HCT116 (cell line): ENCODE data around the gene SCN4A. TPM values are rescaled to one million over a fixed set of nuclear protein-coding genes. Genes with fewer than 3 reads are reported as not detected.

Experiments used
- ATAC-seq: fragments of 200-7000 bp; cut with Tn5 transposase; 2 replicates; pipeline ENCODE4 v1.9.1; 2020; ENCODE audit warnings: mild to moderate bottlenecking, moderate library complexity
- BruUV-seq: library from RNA; stranded (reverse); fragments of 400-500 nt; replicated peaks from 2 replicates; lab custom pipeline; 2021; lab: Mats Ljungman, UMichigan
- CTCF ChIA-PET: fragments of 300-600 bp; sonication (Branson Sonifier 250); formaldehyde crosslinking; loops from one replicate; lab custom pipeline; 2021; ENCODE audit warnings: antibody characterized with exemption; lab: Charles Lee
- POLR2A ChIA-PET: fragments of 300-600, 350-600 bp; sonication (Branson Sonifier 250); formaldehyde crosslinking; loops from one replicate; lab custom pipeline; 2021; ENCODE audit warnings: antibody characterized with exemption; lab: Charles Lee
- RAD21 ChIA-PET, 2 experiments: fragments of 300-600 bp; sonication (Branson Sonifier 250); formaldehyde crosslinking; loops; one replicate each; lab custom pipeline; 2023; ENCODE audit warnings: low total read pairs in 2 of 2; ENCODE audit not compliant: uncharacterized antibody in 2 of 2, unreplicated experiment in 2 of 2, low non-redundant PET in 1 of 2; lab: Charles Lee
- DNase-seq: peaks from one replicate; pipeline ENCODE4 v3.0.0-alpha.2; 2010; ENCODE audit warnings: low read depth, low spot score
- H2AFZ ChIP-seq: fragments of 200-600 bp; shearing (Covaris generic), sonication (generic); 2 replicates; pipeline ENCODE4 v1.6.1; 2017; ENCODE audit warnings: low read depth, mixed run types, mixed read lengths, antibody characterized with exemption, low read length; ENCODE audit not compliant: poor library complexity, severe bottlenecking
- H3K27ac ChIP-seq: 2 replicates; pipeline ENCODE4 v1.5.1; 2012; ENCODE audit warnings: low read depth, low read length
- H3K27me3 ChIP-seq: fragments of 200-600 bp; sonication (generic); 2 replicates; pipeline ENCODE4 v1.6.1; 2016; ENCODE audit warnings: mixed run types, low read length, mixed read lengths; ENCODE audit not compliant: insufficient read depth
- H3K36me3 ChIP-seq, 2 experiments: fragments of 200-500 bp in 1 of 2; fragments of 200-600 bp in 1 of 2; sonication (Bioruptor generic) in 1 of 2; sonication (generic) in 1 of 2; 2 replicates each; pipeline versions ENCODE4 v1.5.1 to v1.6.1; 2014 to 2016; ENCODE audit warnings: low read length in 2 of 2, inconsistent platforms in 1 of 2, mixed read lengths in 1 of 2, mixed run types in 1 of 2; ENCODE audit not compliant: insufficient read depth in 2 of 2, control insufficient read depth in 1 of 2
- H3K4me1 ChIP-seq, 2 experiments: fragments of 200-600 bp in 1 of 2; sonication (generic) in 1 of 2; 2 replicates each; pipeline versions ENCODE4 v1.5.1 to v1.6.1; 2012 to 2017; ENCODE audit warnings: low read length in 2 of 2, inconsistent platforms in 1 of 2, mild to moderate bottlenecking in 1 of 2, mixed read lengths in 1 of 2, mixed run types in 1 of 2, moderate library complexity in 1 of 2; ENCODE audit not compliant: insufficient read depth in 2 of 2, control insufficient read depth in 1 of 2
- H3K4me2 ChIP-seq: fragments of 200-600 bp; sonication (generic); 2 replicates; pipeline ENCODE4 v1.6.1; 2017; ENCODE audit warnings: mixed run types, low read length, mixed read lengths
- H3K4me3 ChIP-seq, 2 experiments: fragments of 200-600 bp in 1 of 2; sonication (generic) in 1 of 2; replicated peaks in 1 of 2; 2 replicates each; pipeline ENCODE4 v1.5.1; 2011 to 2016; ENCODE audit warnings: low read length in 2 of 2, control low read depth in 1 of 2, low read depth in 1 of 2, mild to moderate bottlenecking in 1 of 2, mixed read lengths in 1 of 2, mixed run types in 1 of 2
- H3K79me2 ChIP-seq: fragments of 200-600 bp; sonication (generic); 2 replicates; pipeline ENCODE4 v1.6.1; 2017; ENCODE audit warnings: mild to moderate bottlenecking, mixed run types, low read length, moderate library complexity, mixed read lengths; ENCODE audit not compliant: insufficient read depth
- H3K9ac ChIP-seq: fragments of 200-600 bp; sonication (generic); 2 replicates; pipeline ENCODE4 v1.6.1; 2016; ENCODE audit warnings: low read length, mixed read lengths
- H3K9me2 ChIP-seq: fragments of 200-600 bp; sonication (generic), shearing (Covaris generic); 2 replicates; pipeline ENCODE4 v1.6.1; 2017; ENCODE audit warnings: mixed run types, mild to moderate bottlenecking, moderate library complexity; ENCODE audit not compliant: insufficient read depth
- H3K9me3 ChIP-seq, 2 experiments: fragments of 200-500 bp in 1 of 2; fragments of 200-600 bp in 1 of 2; sonication (Bioruptor generic) in 1 of 2; sonication (generic) in 1 of 2; 2 replicates each; pipeline ENCODE4 v1.6.1; 2014 to 2017; ENCODE audit warnings: low read length in 2 of 2, mixed read lengths in 2 of 2, inconsistent platforms in 1 of 2, low read depth in 1 of 2, mild to moderate bottlenecking in 1 of 2, mixed run types in 1 of 2, moderate library complexity in 1 of 2; ENCODE audit not compliant: control insufficient read depth in 1 of 2, insufficient read depth in 1 of 2
- H4K20me1 ChIP-seq: fragments of 200-600 bp; sonication (generic), shearing (Covaris generic); 2 replicates; pipeline ENCODE4 v1.6.1; 2017; ENCODE audit warnings: mixed run types, mild to moderate bottlenecking, moderate library complexity; ENCODE audit not compliant: insufficient read depth
- CEBPB ChIP-seq: IDR thresholded peaks from 2 replicates; pipeline ENCODE4 v1.6.1; 2012; ENCODE audit warnings: low read depth
- CTCF ChIP-seq, 3 experiments: fragments of 200-600 bp in 1 of 3; sonication (generic) in 1 of 3; IDR thresholded peaks in 2 of 3; conservative IDR thresholded peaks in 1 of 3; 2 replicates each; pipeline ENCODE4 v1.5.1; 2012 to 2017; ENCODE audit warnings: low read depth in 2 of 3, low read length in 2 of 3, antibody characterized with exemption in 1 of 3, borderline replicate concordance in 1 of 3, control low read depth in 1 of 3, mild to moderate bottlenecking in 1 of 3, mixed read lengths in 1 of 3, mixed run types in 1 of 3, moderate library complexity in 1 of 3; ENCODE audit not compliant: insufficient read depth in 1 of 3
- ELF1 ChIP-seq: IDR thresholded peaks from 2 replicates; pipeline ENCODE4 v1.6.1; 2012; ENCODE audit warnings: low read depth, borderline replicate concordance
- EZH2 ChIP-seq: fragments of 200-600 bp; sonication (generic); IDR thresholded peaks from 2 replicates; pipeline ENCODE4 v1.6.1; 2017; ENCODE audit warnings: antibody characterized with exemption, mixed run types
- EZH2phosphoT487 ChIP-seq: fragments of 200-600 bp; IDR thresholded peaks from 2 replicates; pipeline ENCODE4 v1.6.1; 2018; ENCODE audit warnings: antibody characterized with exemption, borderline replicate concordance
- RAD21 ChIP-seq: IDR thresholded peaks from 2 replicates; pipeline ENCODE4 v1.6.1; 2012; ENCODE audit warnings: low read depth, mild to moderate bottlenecking
- REST ChIP-seq: IDR thresholded peaks from 2 replicates; pipeline ENCODE4 v1.6.1; 2012; ENCODE audit warnings: low read depth
- SIN3A ChIP-seq: IDR thresholded peaks from 2 replicates; pipeline ENCODE4 v1.6.1; 2012; ENCODE audit warnings: low read depth
- SRF ChIP-seq: IDR thresholded peaks from 2 replicates; pipeline ENCODE4 v1.6.1; 2012; ENCODE audit warnings: low read depth
- TCF7L2 ChIP-seq: IDR thresholded peaks from 2 replicates; pipeline ENCODE4 v1.7.0; 2011; ENCODE audit warnings: borderline replicate concordance, inconsistent platforms; ENCODE audit not compliant: insufficient read depth, insufficient read length; ENCODE audit errors: extremely low read depth
- ZBTB33 ChIP-seq: IDR thresholded peaks from 2 replicates; pipeline ENCODE4 v1.6.1; 2011; ENCODE audit warnings: mild to moderate bottlenecking, low read length, moderate library complexity; ENCODE audit not compliant: insufficient replicate concordance; ENCODE audit errors: extremely low read depth
- ZFX ChIP-seq: fragments of 450-650 bp; IDR thresholded peaks from 2 replicates; pipeline ENCODE4 v1.6.1; 2017
- ZNF274 ChIP-seq: fragments of 200-500 bp; sonication (Bioruptor generic); IDR thresholded peaks from 2 replicates; pipeline ENCODE4 v1.6.1; 2014; ENCODE audit warnings: mild to moderate bottlenecking, low read depth, low read length, inconsistent platforms
- intact Hi-C: fragments of 100-400 bp; cut with micrococcal nuclease; formaldehyde crosslinking; loops from 2 replicates; pipeline ENCODE4 v1.10.0; 2022
- total RNA-seq: library from RNA; stranded (reverse); gene quantifications from one replicate; pipeline ENCODE4 v1.2.1, GENCODE V29; 2021; ENCODE audit not compliant: unreplicated experiment

Gene SCN4A
- total RNA-seq, 1 experiment from 2014 or later, result 2.7 TPM

- Histone ChIP-seq H3K4me1 (no peaks in the 10 kb centered on the region), H3K79me2 (no peaks in the 10 kb centered on the region), H3K4me2 (no peak within 1 kb of the TSS), H3K9me2 (no peaks in the 10 kb centered on the region), H3K9me3 (no peaks in the 10 kb centered on the region), H4K20me1 (no peaks in the 10 kb centered on the region), H3K4me3 (no peak within 1 kb of the TSS), H2AFZ (no peak within 1 kb of the TSS), H3K27ac (no peak within 1 kb of the TSS), H3K9ac (no peak within 1 kb of the TSS), H3K27me3 (no peaks in the 10 kb centered on the region; the same call in 1 of the 2 replicates), H3K36me3 (no peaks in the 10 kb centered on the region)
- intact Hi-C loops, result loop anchor here (5.0 kb wide), 1 partner anchor 371 kb away; no protein-coding TSS in a partner anchor
- RAD21 ChIA-PET, result interaction anchor here (1.5 to 2.3 kb wide), 2 partner anchors 36 to 222 kb away, joined by 4 to 7 read pairs; no protein-coding TSS in a partner anchor
- no TSS peak for BruUV-seq
- POLR2A ChIA-PET, result interaction anchor here (1.4 kb wide), 1 partner anchor 234 kb away, joined by 5 read pairs; no protein-coding TSS in a partner anchor
- CTCF ChIA-PET, result interaction anchor here (0.6 to 3.6 kb wide), 11 partner anchors 8 to 303 kb away, joined by 3 to 28 read pairs (median 6); partner anchors contain the start of gene GH1
- DNase-seq (no peak), ATAC-seq (no peak)
- no peak for TF ChIP-seq EZH2
- no peak for TF ChIP-seq ZNF274
- no peak for TF ChIP-seq EZH2phosphoT487
- no peak for TF ChIP-seq CEBPB
- no peak for TF ChIP-seq ZBTB33
- no peak for TF ChIP-seq RAD21
- TF ChIP-seq SRF, result no peak
- TF ChIP-seq TCF7L2, result no peak
- TF ChIP-seq ZFX, result no peak
- TF ChIP-seq SIN3A, result no peak
- no peak for TF ChIP-seq REST
- no peak for TF ChIP-seq ELF1
- no peak for TF ChIP-seq CTCF (IDR thresholded peaks at IDR 0.05 in 2 of 3, conservative IDR thresholded peaks at IDR 0.05 in 1 of 3; ENCODE audit: borderline replicate concordance in 1 of 3, insufficient read depth in 1 of 3, low read depth in 2 of 3, low read length in 2 of 3)
- TF ChIP-seq, all 23 proteins: peak for 0
These were observed 61.6 kb downstream of the SCN4A start, which contains the start of gene CSHL1 for GRCh38 chr17:63911041-63911635. CSHL1 (minus strand) TSS chr17:63911258; CDS start chr17:63911196, 62 bp downstream.
